GM12892 (cell line): ENCODE data around the gene MLH3.

Source experiments
- POLR2A ChIP-seq: IDR thresholded peaks from 2 replicates; pipeline ENCODE4 v1.6.1; 2011; ENCODE audit warnings: low read depth, low read length, control low read depth
- POLR2AphosphoS5 ChIP-seq: IDR thresholded peaks from 2 replicates; pipeline ENCODE4 v1.6.1; 2011; ENCODE audit warnings: low read depth, low read length, control low read depth

GRCh38 chr14:75054421-75054820 is 3.2 kb upstream of the MLH3 start:
- TF ChIP-seq POLR2A (no peak), POLR2AphosphoS5 (no peak)
